ENCODE results near the gene ZNF672. TPM values are rescaled to one million over a fixed set of nuclear protein-coding genes. Genes with fewer than 3 reads are reported as not detected.

Gene ZNF672
- total and polyA plus RNA-seq, 4 experiments from 2014 or later, result 12.4 to 42.8 (median 34.5) TPM

DNA sequence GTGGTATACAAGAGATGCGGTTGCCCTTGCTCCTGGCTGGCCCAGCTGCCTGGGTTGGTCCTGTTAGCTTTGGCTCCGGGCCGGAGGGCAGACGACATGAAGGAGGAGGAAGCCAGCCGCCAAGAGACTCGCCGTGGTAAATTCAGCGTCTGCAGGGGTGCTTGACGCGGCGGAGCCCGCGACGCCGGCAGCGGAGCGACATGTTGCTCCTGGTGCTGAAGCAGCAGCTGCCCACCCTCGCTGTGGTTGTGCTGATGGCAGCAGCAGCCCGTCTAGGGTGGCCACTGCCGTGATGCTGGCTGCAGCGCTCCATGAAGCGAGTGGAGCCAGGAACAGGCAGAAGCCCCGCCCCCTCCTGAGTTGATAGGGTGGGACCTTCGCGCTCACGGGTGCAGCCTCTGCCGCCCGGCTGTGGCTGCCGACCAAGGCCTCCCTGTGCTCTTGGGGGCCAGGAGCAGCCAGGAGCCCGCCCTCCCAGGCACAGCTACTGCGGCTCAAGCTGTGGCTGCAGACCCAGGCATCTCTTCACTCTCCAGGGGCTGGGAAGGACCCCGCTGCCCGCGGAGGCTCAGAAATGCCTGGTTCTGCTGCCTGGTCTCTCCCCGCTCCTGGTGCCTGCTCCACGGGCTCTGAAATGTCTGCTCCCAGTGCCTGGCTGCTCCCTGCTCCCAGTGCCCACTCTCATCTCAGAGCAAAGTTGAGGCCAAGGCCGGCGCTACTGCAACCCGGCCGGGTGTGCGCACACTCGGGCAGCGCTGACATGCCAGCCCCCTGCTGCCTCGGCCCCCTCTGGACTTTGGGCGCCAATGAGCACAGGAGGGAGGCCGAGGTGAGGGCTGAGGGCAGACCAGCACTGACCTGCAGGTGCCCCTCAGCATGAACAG, 25.2 kb downstream of the ZNF672 start:
- peak overlapping the region; percentile 64 to 79 for H3K4me3 ChIP-seq (ENCODE audit: low read length in 2 of 2)
- H3K36me3 ChIP-seq (ENCODE audit: insufficient read depth, low read length), result no peaks in the 10 kb centered on the region
- no peaks in the 10 kb centered on the region for H3K9me3 ChIP-seq (ENCODE audit: control insufficient read depth in 1 of 2, low read length in 2 of 2)
- ChIA-PET POLR2A (ENCODE audit: partially characterized antibody) (interaction anchor here (3.0 to 9.6 kb wide), 3 partner anchors 10 to 36 kb away, joined by 23 to 210 read pairs (median 84); partner anchors contain the start of genes SH3BP5L and ZNF672), CTCF (ENCODE audit: partially characterized antibody) (interaction anchor here (1.8 to 2.4 kb wide), 2 partner anchors 22 to 37 kb away, joined by 5 to 6 read pairs; partner anchors contain the start of gene SH3BP5L)
- Mint-ChIP-seq H3K4me3 (peak overlapping the region; percentile 87 to 95 (median 92)), H3K27me3 (no peaks in the 10 kb centered on the region), H3K4me1 (peaks cover 26 to 55% (median 34%) of the 10 kb centered on the region in 4 donors), H3K36me3 (peaks cover 0 to 1% of the 10 kb centered on the region in 2 donors), H3K27ac (peak overlapping the region; percentile 71 to 96 (median 91)), H3K9me3 (peaks cover 0 to 1% (median 0%) of the 10 kb centered on the region in 8 donors)
- peak overlapping the region; percentile 59 for H3K27ac ChIP-seq (ENCODE audit: low read depth, low read length)
- no peaks in the 10 kb centered on the region for H3K27me3 ChIP-seq (ENCODE audit: insufficient read depth, low read length)
- peaks cover 34% of the 10 kb centered on the region for H3K4me1 ChIP-seq (ENCODE audit: insufficient read depth, low read length)
- DNase-seq, result peak; percentile 70 to 84 (median 76)
- intact Hi-C loops (cut with micrococcal nuclease), result loop anchor here (1.0 kb wide), 1 partner anchor 10 kb away; no protein-coding TSS in a partner anchor

DNA sequence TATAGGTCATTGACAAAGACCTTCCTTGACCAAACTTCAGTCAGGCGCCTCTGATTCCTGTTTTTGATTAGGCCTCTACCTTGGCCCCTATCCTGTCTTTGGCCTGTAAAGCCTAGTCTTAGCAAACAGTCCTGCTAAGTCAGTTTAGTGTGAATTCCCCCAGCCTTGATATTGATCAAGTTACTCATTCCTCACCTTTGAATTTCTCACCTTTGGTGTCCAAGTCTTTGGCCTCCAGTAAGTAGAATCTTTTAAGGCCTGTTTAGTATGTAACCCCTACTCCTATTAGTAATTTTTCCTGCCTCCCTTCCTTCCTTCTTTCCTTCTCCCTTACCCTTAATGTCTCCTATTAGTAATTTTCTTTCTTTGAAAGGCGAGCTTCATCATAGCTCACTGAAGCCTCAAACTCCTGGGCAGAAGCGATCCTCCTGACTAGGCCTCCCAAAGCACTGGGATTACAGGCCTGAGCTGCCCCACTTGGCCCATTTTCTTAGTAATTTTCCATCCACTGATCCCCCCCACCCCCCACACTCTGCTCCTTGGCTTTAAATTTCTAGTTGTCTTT, 33.9 kb downstream of the ZNF672 start:
- Histone ChIP-seq H3K9me3 (ENCODE audit: control insufficient read depth in 1 of 2, low read length in 2 of 2) (no peaks in the 10 kb centered on the region), H3K27me3 (ENCODE audit: insufficient read depth, low read length) (no peaks in the 10 kb centered on the region), H3K4me1 (ENCODE audit: insufficient read depth, low read length) (peaks cover 7% of the 10 kb centered on the region), H3K27ac (ENCODE audit: low read depth, low read length) (no peak overlapping the region), H3K4me3 (ENCODE audit: low read length in 2 of 2) (no peak overlapping the region), H3K36me3 (ENCODE audit: insufficient read depth, low read length) (no peaks in the 10 kb centered on the region)
- no peak for DNase-seq
- Mint-ChIP-seq H3K36me3 (peaks cover 0 to 15% of the 10 kb centered on the region in 2 donors), H3K9me3 (peaks cover 0 to 15% (median 3%) of the 10 kb centered on the region in 8 donors), H3K27me3 (peaks cover 8 to 12% of the 10 kb centered on the region in 2 donors), H3K4me1 (peaks cover 10 to 31% (median 16%) of the 10 kb centered on the region in 4 donors), H3K4me3 (peak overlapping the region; percentile 34 to 73 (median 52)), H3K27ac (peak overlapping the region in 5 of 7 donors; percentile 8 to 100 (median 51))
- CTCF ChIA-PET (ENCODE audit: partially characterized antibody), result interaction anchor here (1.6 kb wide), 1 partner anchor 12 kb away, joined by 6 read pairs; the partner anchor contains the start of gene ZNF692
- POLR2A ChIA-PET (ENCODE audit: partially characterized antibody), result interaction anchor here (3.5 kb wide), 2 partner anchors 11 to 34 kb away, joined by 37 to 84 read pairs; partner anchors contain the start of genes ZNF672 and ZNF692
- intact Hi-C loops (cut with micrococcal nuclease), result no loop called here

DNA sequence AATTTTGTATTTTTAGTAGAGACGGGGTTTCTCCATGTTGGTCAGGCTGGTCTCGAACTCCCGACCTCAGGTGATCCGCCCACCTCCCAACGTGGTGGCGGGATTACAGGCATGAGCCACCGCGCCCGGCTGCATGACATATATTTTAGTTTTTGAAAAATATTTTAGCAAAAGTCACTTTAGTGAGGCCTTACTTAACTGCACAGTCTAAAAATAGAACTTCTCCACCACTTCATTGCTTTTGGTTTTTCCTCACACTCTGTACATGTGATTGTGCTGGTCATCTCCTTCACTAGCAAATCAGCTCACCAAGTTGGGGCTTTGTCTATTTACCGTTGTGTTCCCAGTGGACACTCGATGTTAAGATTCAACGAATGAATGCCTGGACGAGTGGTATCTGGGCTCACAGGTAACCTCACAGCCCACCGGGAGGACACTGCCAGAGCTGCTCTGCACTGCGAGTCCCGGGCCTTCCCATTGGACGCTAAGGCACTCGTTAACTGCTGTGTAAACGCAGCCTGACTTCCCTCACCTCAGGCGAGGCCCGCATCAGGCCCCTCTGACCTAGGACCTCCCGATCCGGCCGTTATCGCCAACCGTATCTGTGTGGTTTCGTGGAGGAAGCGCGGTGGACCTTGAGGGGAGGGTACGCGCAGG, 34.9 kb downstream of the ZNF672 start:
- no peaks in the 10 kb centered on the region for H3K9me3 ChIP-seq (ENCODE audit: control insufficient read depth in 1 of 2, low read length in 2 of 2)
- peak overlapping the region; percentile 67 for H3K27ac ChIP-seq (ENCODE audit: low read depth, low read length)
- ChIA-PET POLR2A (ENCODE audit: partially characterized antibody) (interaction anchor here (0.7 to 3.5 kb wide), 10 partner anchors 8 to 61 kb away, joined by 3 to 84 read pairs (median 5); partner anchors contain the start of genes PGBD2, SH3BP5L, ZNF672 and ZNF692), CTCF (ENCODE audit: partially characterized antibody) (interaction anchor here (0.7 to 1.8 kb wide), 5 partner anchors 11 to 47 kb away, joined by 4 to 12 read pairs (median 4); partner anchors contain the start of genes SH3BP5L and ZNF692)
- Mint-ChIP-seq H3K9me3 (peaks cover 0 to 15% (median 3%) of the 10 kb centered on the region in 8 donors), H3K27me3 (peaks cover 8 to 12% of the 10 kb centered on the region in 2 donors), H3K27ac (peak overlapping the region; percentile 98 to 100 (median 99)), H3K4me3 (peak overlapping the region; percentile 95 to 98 (median 97)), H3K36me3 (peaks cover 0 to 15% of the 10 kb centered on the region in 2 donors), H3K4me1 (peaks cover 11 to 32% (median 17%) of the 10 kb centered on the region in 4 donors)
- H3K36me3 ChIP-seq (ENCODE audit: insufficient read depth, low read length), result no peaks in the 10 kb centered on the region
- intact Hi-C loops (cut with micrococcal nuclease), result loop anchor here (1.0 kb wide), 3 partner anchors 10 to 35 kb away; partner anchors contain the start of genes ZNF672 and ZNF692
- H3K27me3 ChIP-seq (ENCODE audit: insufficient read depth, low read length), result no peaks in the 10 kb centered on the region
- H3K4me3 ChIP-seq (ENCODE audit: low read length in 2 of 2), result peak overlapping the region; percentile 79 to 91
- H3K4me1 ChIP-seq (ENCODE audit: insufficient read depth, low read length), result peaks cover 7% of the 10 kb centered on the region
- DNase-seq, result peak; percentile 11 to 54 (median 40)

DNA sequence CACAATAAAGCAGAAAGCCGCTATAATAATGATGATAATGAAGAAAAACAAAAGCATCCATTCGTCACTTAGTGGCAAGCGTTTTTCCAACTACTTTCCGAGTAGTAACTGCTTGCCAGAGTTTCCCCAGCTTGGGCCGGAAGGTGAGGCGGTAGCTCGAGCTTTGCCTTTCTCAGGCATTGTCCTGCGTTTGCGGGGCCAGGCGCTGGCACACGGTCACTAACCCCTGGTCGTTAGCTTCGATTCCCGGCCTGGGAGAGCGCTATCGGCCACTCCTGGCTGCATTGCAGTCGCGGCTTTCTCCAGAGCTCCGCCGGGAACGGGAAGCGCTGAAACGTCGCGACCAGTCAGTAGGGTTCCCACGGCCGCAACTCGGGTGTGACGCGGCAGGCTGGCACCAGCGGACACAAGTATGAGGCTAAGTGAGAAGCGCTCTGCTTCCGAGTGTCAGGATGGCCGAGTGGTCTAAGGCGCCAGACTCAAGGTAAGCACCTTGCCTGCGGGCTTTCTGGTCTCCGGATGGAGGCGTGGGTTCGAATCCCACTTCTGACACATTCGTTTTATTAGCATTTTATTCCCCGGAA, 35.5 kb downstream of the ZNF672 start:
- peak; percentile 88 to 95 (median 92) for DNase-seq
- H3K9me3 Mint-ChIP-seq, result peaks cover 0 to 15% (median 3%) of the 10 kb centered on the region in 8 donors
- CTCF ChIA-PET (ENCODE audit: partially characterized antibody), result interaction anchor here (0.7 to 1.8 kb wide), 5 partner anchors 11 to 48 kb away, joined by 3 to 12 read pairs (median 4); partner anchors contain the start of genes SH3BP5L and ZNF692

DNA sequence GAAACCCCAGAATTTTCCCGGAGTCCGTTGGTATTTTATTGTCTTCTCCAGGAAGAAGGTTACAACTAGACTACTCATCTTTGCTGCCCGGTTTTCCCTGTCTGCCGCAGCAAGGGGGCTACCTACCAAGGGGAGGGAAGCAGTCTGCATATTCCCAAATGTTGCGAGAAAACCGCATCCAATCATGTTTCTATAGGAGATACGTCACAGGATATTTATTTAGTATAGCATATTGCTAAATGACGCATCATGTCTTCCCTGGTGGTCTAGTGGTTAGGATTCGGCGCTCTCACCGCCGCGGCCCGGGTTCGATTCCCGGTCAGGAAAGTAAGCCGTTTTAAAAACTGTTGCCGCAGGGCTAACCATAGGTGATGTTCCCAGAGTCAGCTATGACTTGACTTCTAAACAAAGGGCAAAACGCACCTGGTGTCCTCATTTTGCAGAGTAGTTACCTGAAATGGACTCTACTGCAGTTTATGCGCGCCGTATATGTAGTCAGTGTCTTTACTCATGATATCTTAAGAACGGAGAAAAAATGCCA, 36.0 kb downstream of the ZNF672 start:
- H3K27ac Mint-ChIP-seq, result peak overlapping the region; percentile 98 to 100 (median 99)
- peaks cover 0 to 15% of the 10 kb centered on the region in 2 donors for H3K36me3 Mint-ChIP-seq
- intact Hi-C loops (cut with micrococcal nuclease), result loop anchor here (1.0 kb wide), 5 partner anchors 11 to 48 kb away; partner anchors contain the start of genes PGBD2, ZNF672 and ZNF692
- CTCF ChIA-PET (ENCODE audit: partially characterized antibody), result interaction anchor here (0.9 to 1.8 kb wide), 3 partner anchors 13 to 32 kb away, joined by 3 to 12 read pairs (median 4); partner anchors contain the start of gene ZNF692
- peaks cover 11 to 32% (median 17%) of the 10 kb centered on the region in 4 donors for H3K4me1 Mint-ChIP-seq
- DNase-seq, result peak; percentile 89 to 93 (median 91)
- H3K4me1 ChIP-seq (ENCODE audit: insufficient read depth, low read length), result peaks cover 7% of the 10 kb centered on the region
- peaks cover 8 to 12% of the 10 kb centered on the region in 2 donors for H3K27me3 Mint-ChIP-seq
- no peaks in the 10 kb centered on the region for H3K36me3 ChIP-seq (ENCODE audit: insufficient read depth, low read length)
- H3K27me3 ChIP-seq (ENCODE audit: insufficient read depth, low read length), result no peaks in the 10 kb centered on the region
- H3K9me3 Mint-ChIP-seq, result peaks cover 0 to 15% (median 3%) of the 10 kb centered on the region in 8 donors
- peak overlapping the region; percentile 79 to 91 for H3K4me3 ChIP-seq (ENCODE audit: low read length in 2 of 2)
- H3K9me3 ChIP-seq (ENCODE audit: control insufficient read depth in 1 of 2, low read length in 2 of 2), result no peaks in the 10 kb centered on the region
- peak overlapping the region; percentile 95 to 98 (median 97) for H3K4me3 Mint-ChIP-seq
- POLR2A ChIA-PET (ENCODE audit: partially characterized antibody), result interaction anchor here (0.7 to 3.5 kb wide), 11 partner anchors 13 to 62 kb away, joined by 3 to 84 read pairs (median 5); partner anchors contain the start of genes PGBD2, SH3BP5L, ZNF672 and ZNF692
- peak overlapping the region; percentile 67 for H3K27ac ChIP-seq (ENCODE audit: low read depth, low read length)

More for the DNA sequence above, 35.5 kb downstream of the ZNF672 start:
- Mint-ChIP-seq H3K27ac (peak overlapping the region; percentile 98 to 100 (median 99)), H3K4me1 (peaks cover 11 to 32% (median 17%) of the 10 kb centered on the region in 4 donors), H3K27me3 (peaks cover 8 to 12% of the 10 kb centered on the region in 2 donors), H3K36me3 (peaks cover 0 to 15% of the 10 kb centered on the region in 2 donors), H3K4me3 (peak overlapping the region; percentile 95 to 98 (median 97))
- peak overlapping the region; percentile 79 to 91 for H3K4me3 ChIP-seq (ENCODE audit: low read length in 2 of 2)
- intact Hi-C loops (cut with micrococcal nuclease), result loop anchor here (1.0 kb wide), 3 partner anchors 10 to 35 kb away; partner anchors contain the start of genes ZNF672 and ZNF692
- H3K36me3 ChIP-seq (ENCODE audit: insufficient read depth, low read length), result no peaks in the 10 kb centered on the region
- peak overlapping the region; percentile 67 for H3K27ac ChIP-seq (ENCODE audit: low read depth, low read length)
- peaks cover 7% of the 10 kb centered on the region for H3K4me1 ChIP-seq (ENCODE audit: insufficient read depth, low read length)
- no peaks in the 10 kb centered on the region for H3K9me3 ChIP-seq (ENCODE audit: control insufficient read depth in 1 of 2, low read length in 2 of 2)
- POLR2A ChIA-PET (ENCODE audit: partially characterized antibody), result interaction anchor here (0.7 to 3.5 kb wide), 10 partner anchors 8 to 62 kb away, joined by 3 to 84 read pairs (median 5); partner anchors contain the start of genes PGBD2, SH3BP5L, ZNF672 and ZNF692
- H3K27me3 ChIP-seq (ENCODE audit: insufficient read depth, low read length), result no peaks in the 10 kb centered on the region
